ENCODE data around the gene DUSP8.

DUSP8 gene

DNA sequence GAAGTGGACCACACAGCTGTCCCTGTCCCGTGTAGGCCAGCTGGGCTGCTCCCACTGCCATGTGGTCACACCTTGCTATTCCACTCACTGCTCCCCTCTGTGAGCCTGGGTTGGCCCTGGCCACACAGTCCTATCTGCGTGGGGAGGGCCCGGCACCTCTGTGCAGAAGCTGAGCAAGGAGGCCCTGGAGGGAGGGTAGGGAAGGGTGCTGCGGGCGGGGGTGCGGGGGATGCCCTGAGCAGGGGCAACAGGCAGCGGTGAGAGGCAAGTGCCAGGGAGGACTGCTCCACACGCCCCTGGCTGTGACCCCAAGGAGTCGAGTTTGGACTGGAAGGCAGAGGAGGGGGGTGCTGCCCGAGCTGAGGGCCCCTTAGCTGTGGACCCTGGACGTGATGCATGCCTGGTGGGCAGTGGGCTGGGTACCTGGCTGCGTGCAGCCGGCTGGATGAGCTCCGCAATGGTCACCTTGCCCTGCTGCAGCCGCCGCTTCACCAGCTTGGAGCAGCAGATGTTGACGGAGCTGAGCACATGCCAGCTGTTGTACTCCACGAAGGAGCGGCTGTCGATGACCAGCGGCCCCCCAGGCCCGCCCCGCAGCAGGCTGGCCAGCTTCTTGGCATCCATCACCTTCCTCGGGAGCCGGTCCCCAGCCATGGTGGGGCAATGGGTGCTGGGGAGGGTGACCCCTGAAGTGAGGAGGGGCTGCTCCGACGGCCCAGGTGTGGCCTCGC, 6.7 kb downstream of the DUSP8 start:
- DNase-seq (ENCODE audit: low read depth) = no peak

DNA sequence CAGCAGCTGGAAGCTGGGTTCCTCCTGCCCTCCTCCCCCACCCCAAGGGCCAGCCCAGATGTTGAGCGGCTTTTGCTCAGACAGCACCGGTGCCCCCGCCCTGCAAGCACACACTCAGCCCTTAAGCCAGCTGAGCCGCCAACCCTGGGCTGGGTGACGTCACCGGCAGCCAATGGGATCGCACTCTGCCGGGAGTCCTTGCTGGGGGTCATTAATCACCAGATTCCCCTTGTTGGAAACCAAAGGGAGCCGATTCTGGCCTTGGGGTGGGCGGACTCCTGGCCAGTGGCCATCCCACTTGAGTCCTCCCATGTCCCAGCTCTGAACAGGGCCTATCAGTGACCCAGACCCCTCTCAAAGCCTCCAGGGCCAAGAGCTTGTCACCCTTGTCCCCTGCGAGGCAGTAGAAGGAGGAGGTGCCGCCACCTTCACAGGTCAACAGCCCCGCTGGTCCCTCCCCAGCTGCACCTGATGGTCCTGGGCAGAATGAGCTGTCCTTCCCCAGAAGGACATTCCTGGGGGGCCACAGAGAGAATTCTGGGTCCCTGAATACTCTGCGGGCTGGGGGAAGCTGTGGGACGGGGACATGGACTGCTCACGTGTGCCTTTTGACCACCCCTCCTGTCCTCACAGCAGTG, 7.4 kb downstream of the DUSP8 start:
- no peak for DNase-seq (ENCODE audit: low read depth)

DNA sequence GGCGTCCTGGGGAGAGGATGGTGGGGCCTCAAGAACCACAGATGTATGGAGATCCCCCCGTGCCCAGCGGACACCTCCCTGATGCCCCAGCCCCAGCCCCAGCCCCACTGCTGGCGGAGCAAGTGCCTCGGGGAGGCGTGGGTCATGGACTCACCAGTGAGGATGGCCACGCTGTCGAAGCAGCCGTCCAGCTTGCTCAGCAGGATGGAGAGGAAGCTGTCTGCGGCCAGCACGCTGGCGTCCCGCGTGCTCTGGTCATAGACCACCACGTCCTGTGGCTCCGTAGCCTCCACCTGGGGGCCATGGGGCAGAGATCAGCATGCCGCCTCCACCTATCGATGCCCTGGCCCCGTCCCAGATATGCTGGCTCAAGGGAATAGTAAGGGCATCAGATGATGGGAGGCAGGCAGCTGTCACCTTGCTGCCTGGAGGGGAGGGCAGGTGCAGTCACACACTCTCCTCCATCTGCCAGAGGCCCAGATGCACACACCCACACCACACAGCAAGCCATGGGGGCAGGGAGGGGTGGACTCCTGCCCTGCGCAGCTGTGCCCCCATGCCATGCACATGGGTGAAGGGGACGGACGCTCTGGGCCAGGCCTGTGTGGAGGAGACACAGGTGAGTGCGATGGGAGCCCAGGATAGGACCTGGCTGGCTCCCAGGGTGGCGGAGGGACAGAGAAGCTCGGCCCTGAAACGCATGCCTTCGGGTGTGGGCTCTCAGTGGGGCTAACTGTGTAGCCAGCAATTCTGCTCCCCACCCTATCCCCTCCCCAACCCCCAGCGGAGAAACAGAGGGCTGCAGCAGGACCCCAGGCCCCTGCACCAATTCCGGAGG, 8.2 kb downstream of the DUSP8 start:
- DNase-seq (ENCODE audit: low read depth) = no peak

DNA sequence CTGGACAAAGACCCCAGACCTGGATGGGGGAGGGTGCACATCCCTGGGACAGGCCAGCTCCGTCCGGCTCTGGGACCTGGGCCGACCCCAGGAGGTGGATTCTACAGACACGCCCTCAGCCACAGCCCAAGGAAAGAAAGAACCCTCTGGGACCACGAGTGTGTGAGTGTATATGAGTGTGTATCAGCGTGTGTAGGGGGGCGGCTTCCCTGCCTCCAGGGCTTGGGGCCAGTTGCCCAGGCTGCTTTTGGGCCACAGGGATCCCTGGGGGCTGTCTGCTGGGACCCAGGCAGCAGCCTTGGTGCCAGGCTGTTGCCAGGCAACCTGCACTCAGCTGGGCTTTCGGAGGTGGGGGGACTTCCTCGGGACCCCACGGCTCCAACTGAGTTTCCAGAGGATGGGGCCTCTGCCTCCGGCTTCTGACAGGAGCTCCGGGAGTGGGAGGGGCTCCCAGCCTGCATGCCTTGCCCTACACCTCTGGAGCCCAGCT, 8.9 kb downstream of the DUSP8 start:
- no peak for DNase-seq (ENCODE audit: low read depth)

DNA sequence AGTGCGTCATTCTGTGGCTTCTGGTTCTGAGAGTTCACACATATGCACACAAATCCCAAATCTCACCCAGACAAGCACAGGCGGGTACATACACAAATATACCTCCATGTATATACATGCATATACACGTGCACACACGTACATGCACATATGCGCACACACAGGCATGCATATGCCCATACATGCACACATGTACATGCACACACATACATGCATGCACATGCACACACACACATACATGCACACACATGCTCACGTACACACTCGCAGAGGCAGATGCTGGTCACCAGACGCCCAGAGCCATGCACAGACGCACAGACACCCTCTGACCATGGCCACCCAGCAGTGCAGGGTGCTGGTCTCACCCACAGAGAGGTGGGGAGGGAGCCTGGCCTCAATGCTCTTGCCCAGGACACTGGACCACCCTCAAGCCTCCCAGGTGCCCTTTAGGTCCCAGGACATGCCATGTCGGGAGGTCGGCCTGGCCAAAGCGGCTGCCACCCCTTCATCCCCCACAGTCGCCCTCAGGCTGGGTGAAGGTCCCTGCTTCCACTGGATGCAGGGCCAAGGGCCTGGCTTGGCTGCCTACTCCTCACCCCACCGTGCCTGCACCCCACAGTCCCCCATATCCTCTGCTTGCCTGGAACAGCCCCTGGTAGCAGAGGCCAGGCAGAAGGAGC, 9.5 kb downstream of the DUSP8 start:
- DNase-seq (ENCODE audit: low read depth) = no peak

DNA sequence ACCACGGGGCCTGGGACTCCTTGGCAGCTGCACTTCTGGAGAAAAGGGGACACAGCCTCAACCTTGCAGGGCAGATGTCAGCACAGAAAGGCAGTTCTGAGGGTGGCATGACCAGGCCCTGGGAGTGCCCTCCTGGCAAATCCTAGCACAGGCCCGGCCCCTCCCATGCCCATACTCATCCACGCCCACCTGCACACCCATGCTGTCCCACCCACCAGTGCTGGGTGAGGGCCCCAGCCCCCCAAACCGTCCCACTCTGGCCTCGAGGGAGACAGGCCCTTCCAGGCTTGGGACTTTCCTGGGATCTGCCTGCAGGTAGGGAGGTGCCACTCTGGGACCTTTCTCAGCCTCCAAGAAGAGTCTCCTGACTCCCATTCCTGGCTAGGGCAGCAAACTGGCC, 10.1 kb downstream of the DUSP8 start:
- DNase-seq (ENCODE audit: low read depth) = no peak

DNA sequence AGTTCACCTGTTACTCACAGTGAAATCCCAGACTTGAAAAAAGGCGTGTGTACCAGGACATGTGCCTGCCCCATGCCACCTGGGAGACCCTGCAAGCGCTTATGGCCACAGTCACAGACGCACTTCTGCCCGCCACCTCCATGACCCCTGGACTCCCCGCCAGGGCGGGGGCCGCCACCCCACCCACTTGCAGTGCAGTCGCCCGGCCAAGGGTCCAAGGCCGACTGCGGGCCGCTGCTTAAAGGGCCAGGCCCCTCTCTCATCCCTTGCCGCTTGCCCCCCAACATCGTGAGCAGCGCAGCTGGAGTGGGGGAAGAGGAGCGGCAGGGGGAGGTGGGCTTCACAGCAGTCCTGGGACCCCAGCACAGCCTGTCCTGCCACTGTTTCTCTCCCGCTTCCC, 10.8 kb downstream of the DUSP8 start:
- no peak for DNase-seq (ENCODE audit: low read depth)

DNA sequence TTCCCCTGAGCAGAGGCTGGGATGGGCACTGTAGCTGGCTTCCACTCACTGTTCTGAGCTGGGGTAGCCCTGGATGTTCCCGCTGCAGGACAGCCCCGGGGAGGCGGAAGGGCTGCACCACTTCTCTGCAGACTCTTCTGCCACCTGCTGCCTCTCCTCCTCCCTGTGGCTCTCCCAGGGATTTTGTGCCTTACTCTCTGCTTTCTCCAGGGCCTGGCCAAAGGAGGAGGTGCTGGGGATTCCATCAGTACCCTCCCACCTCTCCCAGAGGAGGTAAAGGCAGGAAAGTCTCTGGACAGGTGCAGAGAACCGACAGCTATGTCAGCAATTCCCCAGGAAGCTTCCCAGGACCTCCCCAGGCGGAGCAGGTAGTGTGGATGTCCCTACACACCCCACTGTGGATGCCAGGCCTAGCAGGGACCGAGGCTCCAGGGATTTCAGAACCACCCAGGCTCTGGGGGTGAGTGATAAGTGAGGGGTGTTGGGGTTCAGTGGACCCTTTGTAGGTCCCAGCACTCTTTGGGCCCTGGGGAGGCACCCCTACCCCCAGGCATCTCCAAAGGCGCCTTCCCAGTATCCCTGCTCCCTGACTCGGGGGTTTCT, 11.3 kb downstream of the DUSP8 start:
- no peak for DNase-seq (ENCODE audit: low read depth)

DNA sequence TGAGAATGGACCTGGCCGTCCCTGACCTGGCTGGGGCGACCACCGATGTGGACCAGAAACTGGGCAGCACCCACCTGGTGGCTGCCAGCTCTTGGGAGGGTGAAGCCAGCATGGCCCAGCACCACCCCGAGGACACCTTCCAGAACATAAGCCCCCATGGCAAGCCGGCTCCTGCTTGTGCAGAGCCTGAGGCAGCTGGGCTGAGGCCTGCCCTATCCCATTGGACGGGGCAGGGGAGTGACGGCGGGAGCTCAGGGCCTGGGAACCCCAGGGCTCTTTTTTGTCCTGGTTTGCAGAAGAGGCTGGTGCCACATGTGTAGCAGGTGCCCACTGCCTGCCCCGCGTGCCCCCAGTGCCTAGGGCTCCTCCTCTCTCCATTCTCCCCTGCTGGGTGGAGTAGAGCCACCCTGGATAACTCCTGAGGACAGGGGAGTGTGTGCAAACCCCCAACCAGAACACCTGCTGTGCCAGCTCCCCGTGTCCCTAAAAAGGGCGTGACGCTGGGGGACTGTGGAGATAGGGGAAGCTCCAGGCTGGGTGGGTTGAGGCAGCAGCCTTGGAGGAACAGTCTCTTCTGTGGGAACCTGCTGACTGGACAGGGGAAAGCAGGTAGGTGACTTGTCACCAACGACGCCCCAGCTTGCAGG, 11.9 kb downstream of the DUSP8 start:
- no peak for DNase-seq (ENCODE audit: low read depth)

DNA sequence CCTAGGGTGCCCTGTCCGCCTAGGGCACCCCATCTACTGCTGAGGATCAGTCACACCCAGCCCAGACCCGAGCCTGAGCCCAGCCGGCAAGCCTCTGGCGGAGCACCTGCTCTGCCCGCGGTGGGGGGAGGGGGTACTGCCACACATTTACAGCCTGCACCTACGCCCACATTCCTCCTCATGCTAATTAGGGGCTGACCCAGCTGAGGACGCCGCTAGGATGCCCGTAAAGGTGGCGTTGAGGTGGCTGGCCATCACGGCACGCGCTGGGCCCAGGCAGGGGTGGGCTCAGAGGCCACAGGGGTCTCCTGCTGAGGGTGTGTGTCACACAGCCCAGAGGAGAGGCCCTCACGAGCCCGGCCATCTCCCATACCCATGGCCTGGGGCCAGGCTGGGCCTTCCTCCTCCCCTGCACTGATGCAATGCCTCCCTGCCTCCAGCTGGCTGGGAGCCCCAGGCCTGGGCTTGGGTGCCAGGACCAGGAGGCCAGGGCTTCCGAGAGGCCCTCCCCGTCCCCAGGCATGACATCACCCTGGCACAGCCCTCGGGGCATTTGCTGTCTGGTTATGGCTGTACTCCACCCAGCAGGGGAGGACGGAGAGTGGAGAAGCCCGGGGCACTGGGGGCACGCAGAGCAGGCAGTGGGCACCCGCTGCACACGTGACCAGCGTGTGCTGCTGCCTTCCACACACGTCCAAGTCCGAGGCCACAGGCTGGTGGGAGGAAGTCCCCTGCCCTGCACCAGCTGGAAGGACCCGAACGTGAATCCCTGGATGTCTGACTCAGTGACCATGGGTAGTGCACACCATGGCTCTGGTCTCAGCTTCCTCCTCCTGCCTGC, 12.7 kb downstream of the DUSP8 start:
- DNase-seq (ENCODE audit: low read depth) = no peak

DNA sequence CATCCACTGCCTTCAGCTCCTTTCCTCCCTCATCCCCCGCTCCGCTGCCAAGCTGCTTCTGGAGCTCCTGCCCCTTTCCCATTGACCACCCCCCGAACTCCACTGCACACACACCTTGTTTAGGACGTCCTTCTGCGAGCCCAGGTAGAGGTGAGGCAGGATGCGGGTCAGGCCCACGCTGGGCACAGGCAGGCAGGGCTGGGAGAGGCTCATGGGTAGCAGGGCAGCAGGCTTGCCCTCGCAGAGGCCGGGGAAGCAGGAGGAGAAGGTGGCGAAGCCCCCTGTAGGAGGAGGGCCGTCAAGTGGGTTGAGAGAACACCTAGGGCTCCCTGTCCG, 13.3 kb downstream of the DUSP8 start:
- no peak for DNase-seq (ENCODE audit: low read depth)

DNA sequence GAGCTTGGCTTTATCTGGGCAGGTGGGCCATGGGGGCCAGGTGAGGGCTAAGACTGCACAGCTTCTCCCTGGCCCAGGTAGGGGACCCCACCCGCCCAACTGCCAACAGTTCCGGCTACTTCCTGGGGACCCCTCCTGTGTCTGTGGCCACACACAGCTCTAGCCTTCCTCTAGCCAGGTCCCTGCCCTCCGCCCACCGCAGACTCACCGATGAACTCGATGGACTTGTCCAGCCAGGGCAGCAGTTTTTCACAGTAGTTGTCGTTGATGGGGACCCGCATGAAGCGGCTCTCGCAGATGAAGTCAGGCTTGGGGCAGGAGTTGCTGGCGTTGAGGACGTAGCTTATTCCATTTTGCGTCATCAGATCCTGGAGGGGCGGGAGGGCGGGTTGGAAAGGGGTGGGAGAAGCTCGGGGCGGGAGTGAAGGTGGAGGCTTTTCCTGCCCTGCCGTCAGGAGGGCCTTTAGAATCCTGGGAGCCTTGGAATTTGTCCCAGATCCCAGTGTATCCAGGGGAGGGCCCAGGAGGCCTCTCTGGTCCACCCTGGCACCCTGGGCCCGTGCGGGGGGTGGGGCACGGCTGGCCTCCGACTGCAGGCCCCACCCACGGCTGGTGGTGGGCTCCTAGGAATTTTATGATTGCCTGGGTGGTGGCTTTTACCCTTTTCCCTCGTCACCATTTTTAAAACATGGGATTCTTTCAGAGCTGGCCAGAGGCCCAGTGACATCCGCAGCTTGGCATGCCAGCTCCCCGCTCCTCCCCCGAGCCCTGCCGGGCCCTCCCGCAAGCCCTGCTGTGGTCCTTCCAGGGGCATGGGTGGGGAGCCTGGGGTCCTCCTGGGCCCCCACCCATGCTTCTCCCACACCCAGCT, 13.9 kb downstream of the DUSP8 start:
- no peak for DNase-seq (ENCODE audit: low read depth)

DNA sequence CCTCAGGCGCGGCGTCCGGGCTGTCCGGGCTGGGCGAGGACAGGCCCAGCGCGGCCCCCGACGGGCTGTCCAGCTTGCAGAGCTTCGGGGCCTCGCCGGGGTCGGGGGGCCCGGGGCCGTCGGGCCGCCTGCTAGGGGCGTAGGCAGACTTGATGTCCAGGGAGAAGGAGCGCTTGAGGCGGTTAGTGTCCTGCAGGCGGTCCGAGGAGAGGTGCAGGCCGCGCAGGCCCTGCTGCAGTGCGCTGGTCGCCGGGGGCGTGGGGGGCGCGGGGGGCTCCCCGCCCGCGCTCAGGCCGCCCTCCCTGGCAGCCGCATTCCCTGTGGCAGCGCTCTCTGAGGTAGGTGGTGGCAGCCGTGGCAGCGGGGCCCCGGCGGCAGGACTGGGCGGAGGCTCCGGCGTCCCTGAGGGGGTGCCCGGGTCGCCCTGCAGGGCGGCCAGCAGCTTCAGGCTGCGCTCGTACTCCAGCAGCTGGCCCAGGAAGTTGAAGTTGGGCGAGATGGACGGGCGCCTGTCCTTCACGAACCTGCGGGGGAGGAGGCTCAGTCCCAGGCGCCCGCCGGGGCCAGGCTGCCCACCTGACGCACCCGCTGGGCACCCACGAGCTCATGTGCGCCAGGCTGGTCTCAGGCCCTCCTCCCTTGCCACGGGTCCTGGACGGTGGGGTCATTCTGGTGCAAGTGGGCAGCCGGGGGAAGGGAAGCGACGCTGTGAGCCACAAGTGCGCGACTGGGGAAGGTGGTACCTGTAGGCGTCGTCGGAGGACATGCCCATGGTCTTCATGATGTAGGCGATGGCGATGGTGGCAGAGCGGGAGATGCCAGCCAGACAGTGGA, 14.8 kb downstream of the DUSP8 start:
- DNase-seq (ENCODE audit: low read depth) = no peak

DNA sequence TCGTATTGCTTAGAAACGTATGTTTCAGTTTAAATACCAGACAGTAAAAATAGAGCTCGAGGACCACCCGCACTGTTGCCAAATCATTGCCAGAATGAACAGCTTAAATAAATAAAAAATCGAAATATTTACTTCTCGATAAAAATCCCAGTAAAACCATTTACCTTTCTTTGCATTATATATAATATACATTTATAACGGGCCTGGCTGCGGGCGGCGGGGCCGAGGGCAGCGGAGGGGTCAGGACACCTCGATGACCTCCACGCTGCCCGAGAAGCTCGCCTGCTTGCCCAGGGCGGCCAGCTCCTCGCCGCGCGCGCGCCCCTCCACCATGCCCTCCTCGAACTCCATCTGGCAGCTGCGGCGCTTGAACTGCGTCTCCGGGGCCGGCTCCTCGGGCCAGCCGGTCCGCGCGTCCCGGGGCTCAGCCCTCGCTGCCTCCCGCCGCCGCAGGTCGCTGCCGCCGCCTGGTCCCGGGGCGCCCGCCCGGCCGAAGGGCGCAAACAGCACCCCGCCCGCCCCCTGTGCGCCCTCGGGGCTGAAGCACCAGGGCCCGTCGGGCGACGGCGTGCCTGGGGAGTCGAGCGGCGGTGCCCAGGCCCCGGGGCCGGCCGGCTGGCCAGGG, 15.7 kb downstream of the DUSP8 start:
- no peak for DNase-seq (ENCODE audit: low read depth)

DNA sequence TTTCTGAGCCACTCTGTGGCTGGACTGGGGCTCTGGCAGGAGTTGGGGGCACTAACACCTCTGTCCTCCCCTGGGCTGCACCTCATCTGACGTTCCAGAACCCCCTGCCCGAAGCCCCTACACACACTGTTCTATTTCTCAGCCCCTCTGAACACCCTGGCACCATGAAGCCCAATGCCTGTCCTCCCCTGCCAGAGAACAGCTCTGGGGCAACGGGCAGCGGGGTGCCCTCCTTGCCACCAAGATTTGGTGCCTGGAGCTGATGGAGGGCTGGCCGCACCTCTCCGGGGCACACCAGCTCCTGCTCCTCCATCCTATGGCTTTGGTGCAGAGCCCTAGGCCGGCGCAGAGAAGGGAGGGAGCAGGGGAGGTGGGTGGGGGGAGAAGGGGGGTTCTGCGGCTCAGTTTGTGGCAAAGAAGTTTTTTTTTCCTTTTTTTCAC, 16.3 kb downstream of the DUSP8 start:
- DNase-seq (ENCODE audit: low read depth) = no peak

DNA sequence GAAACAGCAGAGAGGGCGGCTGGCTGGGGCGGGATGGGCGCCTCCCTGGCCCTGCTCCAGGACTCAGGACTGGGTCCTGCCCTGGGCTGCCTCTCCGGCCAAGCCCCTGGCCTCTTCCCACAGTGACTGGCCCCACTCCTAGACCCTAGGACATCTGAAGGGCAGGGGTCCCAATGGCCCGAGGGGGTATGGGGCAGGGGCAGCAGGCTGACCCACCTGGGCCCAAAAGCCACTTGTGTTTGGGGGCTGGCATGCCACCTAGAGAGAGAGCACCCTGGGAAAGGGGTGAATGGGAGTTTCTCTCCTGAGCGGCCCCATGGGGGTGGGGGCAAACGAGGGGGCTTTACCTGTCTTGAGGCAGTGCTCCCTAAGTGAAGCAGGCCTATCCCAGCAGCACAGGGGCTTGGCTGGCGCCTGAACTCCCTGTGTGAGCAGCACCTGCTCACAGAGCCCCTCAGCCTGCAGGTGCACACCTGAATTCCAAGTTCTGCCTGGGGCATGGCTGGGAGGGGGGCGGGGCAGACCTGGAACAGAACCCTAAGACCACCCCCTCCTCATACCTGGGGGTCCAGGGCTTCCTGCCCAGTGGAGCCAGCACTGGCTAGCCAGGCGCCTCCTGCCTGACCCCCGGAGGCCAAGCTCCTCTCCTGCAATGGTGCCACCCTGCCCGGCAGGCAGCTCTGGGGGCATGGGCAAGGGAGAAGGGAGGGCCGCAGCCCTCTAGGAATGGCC, 16.9 kb downstream of the DUSP8 start:
- no peak for DNase-seq (ENCODE audit: low read depth)

DNA sequence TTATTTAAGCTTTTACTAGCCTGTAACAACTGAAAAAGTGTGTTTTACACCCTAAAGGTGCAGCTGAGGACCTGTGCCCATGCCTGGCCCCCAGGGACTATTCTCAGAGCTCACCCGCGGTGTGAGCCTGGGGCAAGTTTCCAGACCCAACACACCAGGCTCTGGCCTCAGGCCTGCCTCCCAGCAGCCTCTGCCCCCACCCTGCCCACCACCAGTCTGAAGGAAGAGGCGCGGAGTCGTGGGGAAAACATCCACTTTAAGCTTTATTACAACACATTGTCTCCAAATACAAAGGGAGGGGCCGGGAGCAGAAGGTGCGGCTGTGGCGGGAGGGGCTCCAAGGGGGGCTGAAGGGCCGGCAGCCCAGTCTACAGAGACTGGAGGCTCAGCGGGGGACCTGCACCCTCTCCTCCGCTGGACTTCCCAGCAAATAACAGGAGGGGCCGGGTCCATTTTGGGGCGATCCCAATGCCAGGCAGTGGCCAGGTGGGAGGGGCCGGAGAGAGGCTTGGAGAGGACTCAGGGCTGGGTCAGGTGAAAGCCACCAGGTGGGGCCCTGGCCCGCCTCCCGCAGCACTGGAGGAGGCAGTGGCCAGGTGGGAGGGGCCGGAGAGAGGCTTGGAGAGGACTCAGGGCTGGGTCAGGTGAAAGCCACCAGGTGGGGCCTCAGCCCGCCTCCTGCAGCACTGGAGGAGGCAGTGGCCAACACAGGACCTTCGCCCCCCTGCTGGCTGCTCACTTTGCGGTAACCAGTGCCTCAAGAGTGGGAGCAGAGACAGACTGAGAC, 18.1 kb downstream of the DUSP8 start:
- no peak for DNase-seq (ENCODE audit: low read depth)

Data from stimulated activated CD4-positive, alpha-beta T cell treated with anti-CD3 and anti-CD28 coated beads, Interleukin-2, amount 100 ng/mL, for 4 hours (primary cell).